ENCODE data around the gene SLC25A4. TPM values are rescaled to one million over a fixed set of nuclear protein-coding genes. Genes with fewer than 3 reads are reported as not detected.
"Not testable (repeated sequence)": the region's sequence is repeated elsewhere in the genome, so short reads cannot be mapped to it uniquely, and the experiment has no call there.

The SLC25A4 gene
- polyA plus RNA-seq, 1 experiment, result 29.2 TPM

DNA sequence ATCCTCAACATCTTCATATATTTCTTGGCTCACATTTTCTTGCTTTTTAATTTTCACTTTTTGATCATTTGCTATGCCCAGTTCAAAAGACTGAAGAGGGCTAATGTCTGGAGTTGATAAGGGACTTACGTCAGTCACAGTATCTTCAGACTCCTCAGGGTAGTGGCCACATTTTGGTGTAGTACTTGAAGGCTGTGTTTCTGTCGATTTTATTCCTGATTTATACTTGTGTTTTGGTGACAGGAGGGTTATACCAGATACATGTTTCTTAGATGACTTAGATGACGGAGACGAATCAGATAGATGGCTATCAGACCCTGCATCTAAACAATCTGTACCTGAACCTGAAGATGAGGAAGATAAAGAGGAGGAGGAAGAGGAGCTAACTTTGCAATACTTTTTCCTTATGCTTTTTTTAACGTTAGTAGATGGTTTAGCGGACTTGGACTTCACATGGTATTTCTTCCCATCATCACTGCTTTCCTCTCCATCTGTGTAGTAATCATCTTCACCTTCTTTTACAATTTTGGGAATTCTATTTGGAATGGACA, 47.3 kb downstream of the SLC25A4 start:
- Histone ChIP-seq H3K36me3 (ENCODE audit: control insufficient read depth, insufficient read depth, low read length) (peaks cover 3% of the 10 kb centered on the region; the same call in 1 of the 2 replicates), H3K27me3 (ENCODE audit: control insufficient read depth, insufficient read depth, low read length) (no peaks in the 10 kb centered on the region), H3K4me3 (ENCODE audit: low read depth, low read length) (no peak overlapping the region)
- TF ChIP-seq, protein P1, sequence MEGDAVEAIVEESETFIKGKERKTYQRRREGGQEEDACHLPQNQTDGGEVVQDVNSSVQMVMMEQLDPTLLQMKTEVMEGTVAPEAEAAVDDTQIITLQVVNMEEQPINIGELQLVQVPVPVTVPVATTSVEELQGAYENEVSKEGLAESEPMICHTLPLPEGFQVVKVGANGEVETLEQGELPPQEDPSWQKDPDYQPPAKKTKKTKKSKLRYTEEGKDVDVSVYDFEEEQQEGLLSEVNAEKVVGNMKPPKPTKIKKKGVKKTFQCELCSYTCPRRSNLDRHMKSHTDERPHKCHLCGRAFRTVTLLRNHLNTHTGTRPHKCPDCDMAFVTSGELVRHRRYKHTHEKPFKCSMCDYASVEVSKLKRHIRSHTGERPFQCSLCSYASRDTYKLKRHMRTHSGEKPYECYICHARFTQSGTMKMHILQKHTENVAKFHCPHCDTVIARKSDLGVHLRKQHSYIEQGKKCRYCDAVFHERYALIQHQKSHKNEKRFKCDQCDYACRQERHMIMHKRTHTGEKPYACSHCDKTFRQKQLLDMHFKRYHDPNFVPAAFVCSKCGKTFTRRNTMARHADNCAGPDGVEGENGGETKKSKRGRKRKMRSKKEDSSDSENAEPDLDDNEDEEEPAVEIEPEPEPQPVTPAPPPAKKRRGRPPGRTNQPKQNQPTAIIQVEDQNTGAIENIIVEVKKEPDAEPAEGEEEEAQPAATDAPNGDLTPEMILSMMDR (IDR thresholded peaks at IDR 0.05; ENCODE audit: insufficient read depth, low read depth, low read length), result no peak
- ChIA-PET CTCF (no interaction called here), POLR2A (no interaction called here)
- DNase-seq (ENCODE audit: low read depth), result no peak

DNA sequence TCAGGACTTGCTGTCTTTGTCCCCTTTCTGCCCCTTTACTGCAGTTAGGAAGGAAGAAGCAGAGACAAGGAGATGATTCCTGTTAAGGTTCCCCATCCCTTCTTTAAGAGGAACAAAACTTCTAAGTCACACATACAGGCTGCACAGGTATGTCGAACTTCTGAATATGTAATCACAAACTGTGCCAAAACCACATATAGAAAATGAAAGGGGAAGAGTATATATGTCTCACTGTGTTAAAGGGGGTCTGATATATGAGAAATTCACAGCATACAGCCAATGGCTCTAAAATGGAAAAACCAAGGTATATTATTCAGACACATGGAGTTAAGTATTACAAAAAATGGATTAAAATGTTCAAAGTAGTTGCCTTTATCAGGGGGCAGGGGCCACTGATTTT, 49.0 kb downstream of the SLC25A4 start:
- TF ChIP-seq, protein P1 (IDR thresholded peaks at IDR 0.05; ENCODE audit: insufficient read depth, low read depth, low read length), result no peak
- Histone ChIP-seq H3K4me3 (ENCODE audit: low read depth, low read length) (no peak overlapping the region), H3K36me3 (ENCODE audit: control insufficient read depth, insufficient read depth, low read length) (peaks cover 3% of the 10 kb centered on the region; the same call in 1 of the 2 replicates), H3K27me3 (ENCODE audit: control insufficient read depth, insufficient read depth, low read length) (no peaks in the 10 kb centered on the region)
- no peak for DNase-seq (ENCODE audit: low read depth)
- ChIA-PET POLR2A (no interaction called here), CTCF (interaction anchor here (0.6 to 0.7 kb wide), 2 partner anchors 49 to 845 kb away, joined by 3 read pairs; partner anchors contain the start of gene SLC25A4)

DNA sequence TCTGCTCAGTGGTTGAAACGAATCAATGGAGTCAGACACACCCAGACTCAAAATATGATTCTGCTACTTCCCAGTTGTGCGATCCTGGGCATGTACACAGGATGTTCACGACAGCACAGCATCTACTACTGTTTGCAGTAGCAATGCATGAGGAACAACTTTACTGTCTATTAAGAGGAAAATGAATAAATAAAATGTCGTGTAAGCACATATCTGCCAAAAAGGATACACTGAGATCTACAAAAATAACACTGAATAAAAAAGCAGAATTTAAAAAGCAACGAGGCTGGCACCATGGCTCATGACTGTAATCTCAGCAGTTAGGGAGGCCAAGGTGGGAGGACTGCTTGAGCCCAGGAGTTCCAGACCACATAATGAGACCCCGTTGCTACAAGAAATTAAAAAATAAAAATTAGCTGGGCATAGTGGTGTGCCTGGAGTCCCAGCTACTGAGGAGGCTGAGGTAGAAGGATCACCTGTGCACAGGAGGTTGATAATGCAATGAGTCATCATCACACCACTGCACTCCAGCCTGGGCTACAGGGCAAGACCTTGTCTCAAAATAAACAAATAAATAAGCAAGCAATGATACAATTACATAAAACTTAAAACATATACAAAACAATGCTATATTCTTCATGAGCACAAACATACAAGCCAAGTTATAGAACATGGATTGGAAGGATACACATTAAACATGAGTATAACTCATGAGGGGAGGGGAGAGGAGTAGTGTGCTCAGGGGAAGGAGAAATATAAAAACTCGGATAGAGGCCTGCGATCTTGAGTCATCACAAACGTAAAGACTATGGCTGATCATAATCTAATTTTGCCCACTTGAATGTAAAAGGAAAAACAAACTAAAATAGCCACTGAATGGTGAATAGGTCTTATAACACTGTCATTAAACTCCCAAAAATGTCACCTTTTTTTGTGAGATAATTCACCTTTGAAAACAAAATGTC, 52.1 kb downstream of the SLC25A4 start:
- 0 out of 2 replicates have a peak, but pooled peaks cover 3% of the 10 kb centered on the region for H3K36me3 ChIP-seq (ENCODE audit: control insufficient read depth, insufficient read depth, low read length)
- ChIA-PET POLR2A (no interaction called here), CTCF (no interaction called here)
- no peak overlapping the region for H3K4me3 ChIP-seq (ENCODE audit: low read depth, low read length)
- no peak for DNase-seq (ENCODE audit: low read depth)
- H3K27me3 ChIP-seq (ENCODE audit: control insufficient read depth, insufficient read depth, low read length), result no peaks in the 10 kb centered on the region
- TF ChIP-seq, protein P1 (IDR thresholded peaks at IDR 0.05; ENCODE audit: insufficient read depth, low read depth, low read length), result no peak

DNA sequence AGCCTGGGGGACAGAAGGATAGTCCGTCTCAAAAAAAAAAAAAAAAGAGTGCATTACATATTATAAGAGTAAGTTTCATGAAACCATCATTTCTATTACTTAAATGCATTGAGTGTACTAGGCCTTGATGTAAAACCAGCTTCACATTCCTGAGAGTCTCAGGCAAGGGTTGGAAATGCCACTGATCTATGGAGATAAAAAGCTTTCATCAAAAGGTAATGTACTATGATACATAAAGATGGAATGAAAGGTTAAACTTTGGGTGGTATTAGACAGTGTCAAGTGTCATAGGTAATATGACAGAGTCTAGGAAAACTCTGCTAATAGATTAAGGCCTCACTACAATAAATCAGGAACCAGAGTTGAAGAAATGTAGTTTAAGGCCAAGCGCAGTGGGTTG, 53.4 kb downstream of the SLC25A4 start:
- Histone ChIP-seq H3K27me3 (ENCODE audit: control insufficient read depth, insufficient read depth, low read length) (no peaks in the 10 kb centered on the region), H3K36me3 (ENCODE audit: control insufficient read depth, insufficient read depth, low read length) (peaks cover 2% of the 10 kb centered on the region; the same call in 1 of the 2 replicates), H3K4me3 (ENCODE audit: low read depth, low read length) (no peak overlapping the region)
- ChIA-PET POLR2A (no interaction called here), CTCF (interaction anchor here (1.4 to 4.3 kb wide), 2 partner anchors 12 to 63 kb away, joined by 3 to 20 read pairs; no protein-coding TSS in a partner anchor)
- TF ChIP-seq, protein P1 (IDR thresholded peaks at IDR 0.05; ENCODE audit: insufficient read depth, low read depth, low read length), result no peak
- no peak for DNase-seq (ENCODE audit: low read depth)

DNA sequence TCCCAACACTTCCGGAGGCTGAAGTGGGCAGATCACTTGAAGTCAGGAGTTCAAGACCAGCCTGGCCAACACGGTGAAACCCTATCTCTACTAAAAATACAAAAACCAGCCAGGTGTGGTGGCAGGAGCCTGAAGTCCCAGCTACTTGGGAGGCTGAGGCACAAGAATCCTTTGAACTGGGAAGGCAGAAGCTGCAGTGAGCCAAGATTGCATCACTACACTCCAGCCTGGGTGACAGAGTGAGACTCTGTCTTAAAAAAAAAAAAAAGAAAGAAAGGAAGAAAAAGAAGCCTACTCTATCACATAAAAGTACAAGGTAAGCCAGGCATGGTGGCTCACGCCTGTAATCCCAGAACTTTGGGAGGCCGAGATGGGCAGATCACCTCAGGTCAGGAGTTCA, 55.1 kb downstream of the SLC25A4 start:
- CTCF ChIA-PET, result interaction anchor here (0.8 to 4.3 kb wide), 3 partner anchors 12 to 65 kb away, joined by 3 to 20 read pairs (median 3); no protein-coding TSS in a partner anchor
- H3K36me3 ChIP-seq (ENCODE audit: control insufficient read depth, insufficient read depth, low read length); H3K4me3 ChIP-seq (ENCODE audit: low read depth, low read length); H3K27me3 ChIP-seq (ENCODE audit: control insufficient read depth, insufficient read depth, low read length); POLR2A ChIA-PET; DNase-seq (ENCODE audit: low read depth): not testable (repeated sequence)

Other genes with a start within 250 kb of the SLC25A4 start
- not detected in 2 replicates for gene HELT, start 124.8 kb upstream of the SLC25A4 start, polyA plus RNA-seq (2011; rRNA removed)
- gene CFAP97, start 60.7 kb downstream of the SLC25A4 start, polyA plus RNA-seq (2011; rRNA removed), result 16.4 and 35.3 TPM in 2 replicates
- gene SNX25, start 66.3 kb downstream of the SLC25A4 start, polyA plus RNA-seq (2011; rRNA removed), result 11.7 and 22.5 TPM in 2 replicates